HL-60 (cell line): ENCODE measurements around the gene ZNF579.

Experiments used
- CTCF ChIP-seq: IDR thresholded peaks from one replicate; pipeline ENCODE4 v1.5.1; 2011; ENCODE audit warnings: low read length, control low read depth, inconsistent platforms; ENCODE audit not compliant: insufficient read depth
- GABPA ChIP-seq: IDR thresholded peaks from 2 replicates; pipeline ENCODE4 v1.6.1; 2012; ENCODE audit warnings: low read depth
- POLR2AphosphoS5 ChIP-seq: IDR thresholded peaks from 2 replicates; pipeline ENCODE4 v1.6.1; 2012; ENCODE audit warnings: low read depth
- REST ChIP-seq: IDR thresholded peaks from 2 replicates; pipeline ENCODE4 v1.6.1; 2012; ENCODE audit warnings: low read depth; ENCODE audit not compliant: insufficient replicate concordance
- SPI1 ChIP-seq: IDR thresholded peaks from 2 replicates; pipeline ENCODE4 v1.6.1; 2012; ENCODE audit warnings: low read depth, mild to moderate bottlenecking, borderline replicate concordance

GRCh38 chr19:55527197-55528029 lies 53.2 kb downstream of the ZNF579 start:
- TF ChIP-seq CTCF = no peak
- TF ChIP-seq POLR2AphosphoS5 = no peak
- no peak for TF ChIP-seq REST
- TF ChIP-seq GABPA = no peak
- TF ChIP-seq SPI1 = no peak
